Endothelial cell (in vitro differentiated cells): Measurements from ENCODE around the gene TMBIM4. TPM values are rescaled to one million over a fixed set of nuclear protein-coding genes. Genes with fewer than 3 reads are reported as not detected.

Source experiments
- DNase-seq: peaks from one replicate; pipeline ENCODE4 v3.0.0; 2021; ENCODE audit warnings: low spot score
- H3K27ac Mint-ChIP-seq: one replicate; pipeline ENCODE4 v1.8.0; 2021; ENCODE audit warnings: mixed read lengths, inconsistent platforms; ENCODE audit not compliant: unreplicated experiment
- H3K27me3 Mint-ChIP-seq: one replicate; pipeline ENCODE4 v1.8.0; 2021; ENCODE audit warnings: mild to moderate bottlenecking, moderate library complexity, mixed read lengths, inconsistent platforms; ENCODE audit not compliant: unreplicated experiment
- H3K36me3 Mint-ChIP-seq: one replicate; pipeline ENCODE4 v1.8.0; 2021; ENCODE audit warnings: mild to moderate bottlenecking, low read depth, mixed read lengths, inconsistent platforms; ENCODE audit not compliant: unreplicated experiment
- H3K4me1 Mint-ChIP-seq: one replicate; pipeline ENCODE4 v1.8.0; 2021; ENCODE audit warnings: mild to moderate bottlenecking, mixed read lengths, inconsistent platforms; ENCODE audit not compliant: unreplicated experiment
- H3K4me3 Mint-ChIP-seq: one replicate; pipeline ENCODE4 v1.8.0; 2021; ENCODE audit warnings: mild to moderate bottlenecking, mixed read lengths, inconsistent platforms; ENCODE audit not compliant: unreplicated experiment
- H3K9me3 Mint-ChIP-seq: one replicate; pipeline ENCODE4 v1.8.0; 2021; ENCODE audit warnings: mixed read lengths, inconsistent platforms; ENCODE audit not compliant: unreplicated experiment
- total RNA-seq: library from RNA; stranded (reverse); fragmentation: NEBNext Ultra II Directional; extraction: Animal tissue kit (Norgen Biotek cat#: 25700); gene quantifications from one replicate; pipeline ENCODE4 v1.2.1, GENCODE V29; 2021; ENCODE audit not compliant: unreplicated experiment
- TF ChIP-seq, protein P1 (sequence below): fragments of 200-600 bp; sonication (generic); IDR thresholded peaks from one replicate; pipeline ENCODE4 v1.5.0; 2021; ENCODE audit warnings: antibody characterized with exemption; ENCODE audit not compliant: unreplicated experiment

Gene TMBIM4
- total RNA-seq, 1 donor from 2014 or later = 52.5 TPM

DNA sequence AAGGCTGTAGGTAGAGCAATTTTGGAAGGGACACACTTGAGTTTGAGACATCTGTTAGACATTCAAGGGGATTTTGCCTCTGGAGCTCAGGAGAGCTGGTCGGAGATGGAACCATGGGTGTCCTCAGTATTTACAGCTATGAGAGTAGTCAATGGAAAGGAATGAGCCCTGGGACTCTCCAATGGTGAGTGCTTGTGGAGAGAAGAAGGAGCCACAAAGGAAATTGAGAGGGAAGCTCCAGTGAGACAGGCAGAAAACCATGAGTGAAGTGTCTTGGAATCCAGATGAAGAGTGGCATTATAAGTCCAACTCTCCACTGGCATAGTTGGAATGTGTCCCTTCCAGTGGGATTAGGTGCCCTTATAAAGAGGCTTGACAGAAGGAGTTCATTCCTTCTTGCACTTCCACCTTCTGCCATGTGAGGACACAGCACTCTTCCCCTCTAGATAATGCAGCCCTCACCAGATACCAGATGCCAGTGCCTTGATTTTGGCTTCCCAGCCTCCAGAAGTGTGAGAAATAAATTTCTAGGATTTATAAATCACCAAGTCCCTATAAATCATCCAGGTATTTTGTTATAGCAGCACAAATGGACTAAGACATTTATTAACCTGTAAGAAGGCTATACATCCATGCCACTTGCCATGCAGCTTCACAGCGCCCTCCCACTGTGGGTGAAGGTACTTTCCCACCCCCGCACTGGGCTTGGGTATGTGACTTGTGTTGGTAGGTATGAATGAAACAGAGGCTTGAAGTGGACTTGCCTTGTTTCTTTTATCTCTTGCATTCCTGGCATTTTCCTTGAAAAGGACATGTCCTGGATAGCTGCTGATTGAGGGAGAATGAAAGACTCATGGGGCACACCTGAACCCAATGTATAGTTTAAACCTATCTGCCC is 66.5 kb downstream of the TMBIM4 start:
- peaks cover 5% of the 10 kb centered on the region for H3K27me3 Mint-ChIP-seq
- DNase-seq = no peak
- no peak overlapping the region for H3K27ac Mint-ChIP-seq
- no peaks in the 10 kb centered on the region for H3K9me3 Mint-ChIP-seq
- TF ChIP-seq, protein P1, sequence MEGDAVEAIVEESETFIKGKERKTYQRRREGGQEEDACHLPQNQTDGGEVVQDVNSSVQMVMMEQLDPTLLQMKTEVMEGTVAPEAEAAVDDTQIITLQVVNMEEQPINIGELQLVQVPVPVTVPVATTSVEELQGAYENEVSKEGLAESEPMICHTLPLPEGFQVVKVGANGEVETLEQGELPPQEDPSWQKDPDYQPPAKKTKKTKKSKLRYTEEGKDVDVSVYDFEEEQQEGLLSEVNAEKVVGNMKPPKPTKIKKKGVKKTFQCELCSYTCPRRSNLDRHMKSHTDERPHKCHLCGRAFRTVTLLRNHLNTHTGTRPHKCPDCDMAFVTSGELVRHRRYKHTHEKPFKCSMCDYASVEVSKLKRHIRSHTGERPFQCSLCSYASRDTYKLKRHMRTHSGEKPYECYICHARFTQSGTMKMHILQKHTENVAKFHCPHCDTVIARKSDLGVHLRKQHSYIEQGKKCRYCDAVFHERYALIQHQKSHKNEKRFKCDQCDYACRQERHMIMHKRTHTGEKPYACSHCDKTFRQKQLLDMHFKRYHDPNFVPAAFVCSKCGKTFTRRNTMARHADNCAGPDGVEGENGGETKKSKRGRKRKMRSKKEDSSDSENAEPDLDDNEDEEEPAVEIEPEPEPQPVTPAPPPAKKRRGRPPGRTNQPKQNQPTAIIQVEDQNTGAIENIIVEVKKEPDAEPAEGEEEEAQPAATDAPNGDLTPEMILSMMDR = no peak
- peaks cover 12% of the 10 kb centered on the region for H3K4me1 Mint-ChIP-seq
- peaks cover 5% of the 10 kb centered on the region for H3K36me3 Mint-ChIP-seq
- H3K4me3 Mint-ChIP-seq = no peak overlapping the region

DNA sequence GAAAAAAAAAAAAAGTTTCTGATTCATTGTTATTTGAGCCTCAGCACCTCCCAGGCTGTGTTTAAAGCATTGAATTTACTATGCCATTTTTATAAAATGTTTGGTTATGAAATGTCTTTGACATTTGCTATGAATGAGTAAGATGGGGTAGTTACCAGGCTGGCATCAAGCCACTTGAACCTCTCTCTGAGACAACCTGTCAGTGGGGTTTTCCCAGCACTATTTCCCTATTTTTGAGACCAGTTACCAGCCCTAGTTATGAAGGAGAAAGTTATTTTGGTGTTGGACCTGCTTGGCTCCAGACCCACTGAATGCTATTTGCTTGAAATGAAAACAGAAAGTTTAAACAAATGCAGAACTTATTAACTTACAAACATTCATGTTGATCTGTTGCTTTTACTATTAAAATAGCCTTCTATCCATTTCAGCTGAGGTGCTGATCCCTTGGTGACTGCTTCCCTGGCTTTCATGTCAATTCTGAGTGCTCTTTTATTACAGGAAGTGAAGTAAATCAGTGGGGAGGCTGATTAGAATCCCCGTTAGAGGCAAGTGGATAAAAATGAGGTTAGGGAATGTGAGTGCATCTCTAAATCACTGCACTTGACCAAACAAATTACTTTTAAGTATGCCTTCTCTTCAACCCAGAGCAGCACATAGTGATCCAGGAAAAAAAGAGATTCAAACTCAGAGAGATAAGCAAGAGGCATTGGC is 77.1 kb downstream of the TMBIM4 start:
- Mint-ChIP-seq H3K4me1 (peaks cover 27% of the 10 kb centered on the region), H3K27ac (peak overlapping the region; percentile 82), H3K4me3 (no peak overlapping the region), H3K36me3 (no peaks in the 10 kb centered on the region), H3K9me3 (no peaks in the 10 kb centered on the region), H3K27me3 (peaks cover 3% of the 10 kb centered on the region)
- DNase-seq = no peak
- TF ChIP-seq, protein P1 = no peak

DNA sequence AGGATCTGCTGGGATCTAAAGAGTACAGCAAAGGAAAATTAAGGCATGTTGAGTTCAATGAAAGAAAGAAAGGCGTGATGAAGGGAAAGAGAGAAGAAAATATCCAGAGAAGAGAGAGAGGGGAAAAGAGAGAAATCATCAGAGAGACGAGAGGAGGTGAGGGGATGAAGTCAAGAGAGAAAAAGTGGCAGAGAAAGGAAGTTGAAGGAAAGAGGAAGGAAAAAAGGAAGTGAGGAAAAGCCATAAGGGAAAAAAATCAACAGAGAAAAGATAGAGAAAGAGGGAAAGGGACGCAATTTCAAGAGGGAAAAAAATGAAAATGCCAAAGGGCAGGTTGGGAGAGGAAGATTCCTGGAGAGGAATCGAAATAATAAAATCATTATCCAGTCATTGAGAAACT is 79.6 kb downstream of the TMBIM4 start:
- Mint-ChIP-seq H3K4me3 (peak overlapping the region; percentile 2), H3K27ac (peak overlapping the region; percentile 99), H3K27me3 (peaks cover 3% of the 10 kb centered on the region), H3K36me3 (no peaks in the 10 kb centered on the region), H3K9me3 (no peaks in the 10 kb centered on the region), H3K4me1 (peaks cover 27% of the 10 kb centered on the region)
- TF ChIP-seq, protein P1 = no peak
- no peak for DNase-seq

DNA sequence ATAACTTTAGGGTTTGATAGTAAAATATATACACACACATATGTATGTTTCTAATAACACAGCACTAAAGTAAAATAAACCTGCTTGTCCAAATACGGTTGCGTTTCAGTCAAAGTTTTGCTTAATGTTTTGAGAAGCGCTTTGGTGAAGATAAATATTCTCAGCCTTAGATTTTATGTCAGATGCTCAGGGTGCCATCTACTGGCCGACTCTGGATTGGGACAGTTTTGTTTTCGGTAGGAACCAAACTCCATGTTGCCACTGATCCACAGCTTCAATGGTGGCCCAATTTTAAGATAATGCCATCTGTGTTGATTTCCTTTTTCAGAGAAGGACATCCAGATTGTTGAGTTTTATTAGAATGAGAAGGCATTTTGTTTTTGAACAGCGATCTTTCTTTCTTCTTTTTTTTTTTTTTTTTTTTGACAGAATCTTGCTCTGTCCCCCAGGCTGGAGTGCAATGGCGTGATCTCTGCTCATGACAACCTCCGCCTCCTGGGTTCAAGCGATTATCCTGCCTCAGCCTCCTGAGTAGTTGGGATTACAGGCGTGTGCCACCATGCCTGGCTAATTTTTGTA is 82.3 kb downstream of the TMBIM4 start:
- TF ChIP-seq, protein P1 = peak; percentile 26
- peak; percentile 69 for DNase-seq
- H3K27me3 Mint-ChIP-seq = peaks cover 3% of the 10 kb centered on the region
- H3K36me3 Mint-ChIP-seq = no peaks in the 10 kb centered on the region
- H3K4me1 Mint-ChIP-seq = peaks cover 21% of the 10 kb centered on the region
- no peak overlapping the region for H3K27ac Mint-ChIP-seq
- H3K4me3 Mint-ChIP-seq = no peak overlapping the region
- no peaks in the 10 kb centered on the region for H3K9me3 Mint-ChIP-seq
